Keratinocyte (primary cell): ENCODE data around the gene CALML6. TPM values are rescaled to one million over a fixed set of nuclear protein-coding genes. Genes with fewer than 3 reads are reported as not detected.
"Not testable (repeated sequence)": the region's sequence is repeated elsewhere in the genome, so short reads cannot be mapped to it uniquely, and the experiment has no call there.

Experiments
- DNase-seq: peaks from one replicate; pipeline ENCODE4 v3.0.0-alpha.2; 2011; ENCODE audit warnings: low read depth, missing footprints, low spot score
- FAIRE-seq: peaks from 2 replicates; lab custom pipeline; 2011; peaks lifted over from hg19 to GRCh38; lab: Jason Lieb, UNC
- H2AFZ ChIP-seq: 2 replicates; pipeline ENCODE4 v1.6.0; 2012; ENCODE audit warnings: low read length, control low read depth, inconsistent platforms; ENCODE audit not compliant: control insufficient read depth
- H3K27ac ChIP-seq: 2 replicates; pipeline ENCODE4 v1.5.1; 2011; ENCODE audit warnings: low read length; ENCODE audit not compliant: control insufficient read depth, insufficient read depth
- H3K27me3 ChIP-seq: 3 replicates; pipeline ENCODE4 v1.6.0; 2011; ENCODE audit warnings: low read length; ENCODE audit not compliant: control insufficient read depth, insufficient read depth; ENCODE audit errors: extremely low read depth
- H3K36me3 ChIP-seq, 2 experiments: 2 replicates in 1 of 2; 3 replicates in 1 of 2; pipeline ENCODE4 v1.5.1; 2011; ENCODE audit warnings: low read length in 2 of 2, mild to moderate bottlenecking in 1 of 2; ENCODE audit not compliant: control insufficient read depth in 2 of 2, insufficient read depth in 2 of 2; ENCODE audit errors: extremely low read depth in 1 of 2
- H3K4me1 ChIP-seq: 3 replicates; pipeline ENCODE4 v1.5.1; 2011; ENCODE audit warnings: low read length; ENCODE audit not compliant: control insufficient read depth, insufficient read depth; ENCODE audit errors: extremely low read depth
- H3K4me2 ChIP-seq: 3 replicates; pipeline ENCODE4 v1.6.0; 2011; ENCODE audit warnings: low read depth, low read length; ENCODE audit not compliant: control insufficient read depth, insufficient read depth; ENCODE audit errors: extremely low read depth
- H3K4me3 ChIP-seq, 3 experiments: fragments of 200-600 bp in 1 of 3; sonication (generic) in 1 of 3; 2 replicates in 2 of 3; 3 replicates in 1 of 3; pipeline ENCODE4 v1.5.1; 2011 to 2016; ENCODE audit warnings: low read length in 3 of 3, mild to moderate bottlenecking in 3 of 3, control low read depth in 2 of 3, inconsistent platforms in 1 of 3, low read depth in 1 of 3, mixed read lengths in 1 of 3, mixed run types in 1 of 3, moderate library complexity in 1 of 3; ENCODE audit not compliant: control insufficient read depth in 2 of 3, insufficient read depth in 2 of 3; ENCODE audit errors: extremely low read depth in 1 of 3
- H3K79me2 ChIP-seq: 2 replicates; pipeline ENCODE4 v1.6.0; 2012; ENCODE audit warnings: low read length; ENCODE audit not compliant: control insufficient read depth, insufficient read depth
- H3K9ac ChIP-seq: 3 replicates; pipeline ENCODE4 v1.6.0; 2011; ENCODE audit warnings: low read length; ENCODE audit not compliant: control insufficient read depth, insufficient read depth; ENCODE audit errors: extremely low read depth
- H3K9me1 ChIP-seq: 3 replicates; pipeline ENCODE4 v1.6.0; 2011; ENCODE audit warnings: low read length; ENCODE audit not compliant: control insufficient read depth, insufficient read depth; ENCODE audit errors: extremely low read depth
- H3K9me3 ChIP-seq: 2 replicates; pipeline ENCODE4 v1.5.1; 2012; ENCODE audit warnings: low read depth, low read length; ENCODE audit not compliant: control insufficient read depth
- H4K20me1 ChIP-seq: 3 replicates; pipeline ENCODE4 v1.6.0; 2011; ENCODE audit warnings: low read length; ENCODE audit not compliant: control insufficient read depth, insufficient read depth; ENCODE audit errors: extremely low read depth
- EZH2 ChIP-seq: IDR thresholded peaks from one replicate; pipeline ENCODE4 v1.6.1; 2012; ENCODE audit warnings: inconsistent platforms, mild to moderate bottlenecking, low read length, moderate library complexity
- dilution Hi-C: fragments of 300-500 bp; cut with MboI; formaldehyde crosslinking; loops from one replicate; pipeline ENCODE4 v1.7.0; 2020; ENCODE audit warnings: low sequenced_read_pairs; ENCODE audit not compliant: extremely low pct_ligation_motif_present
- polyA plus RNA-seq, 5 experiments: library from polyadenylated mRNA; depleted of rRNA in 3 of 5; stranded (reverse) in 3 of 5; stranded (forward) in 1 of 5; unstranded in 1 of 5; fragments of >200 nt; gene quantifications; 1 replicate in 1 of 5; 2 replicates in 3 of 5; 3 replicates in 1 of 5; pipeline versions ENCODE4 v1.2.1 to v1.2.3, GENCODE V29; 2011 to 2012; ENCODE audit warnings: missing spikeins in 2 of 5, low read depth in 1 of 5, low replicate concordance in 1 of 5
- TF ChIP-seq, protein P1 (sequence below), 3 experiments: IDR thresholded peaks in 1 of 3; conservative IDR thresholded peaks in 1 of 3; optimal IDR thresholded peaks in 1 of 3; 2 replicates in 2 of 3; 3 replicates in 1 of 3; pipeline versions ENCODE3 to v1.5.1; 2011; ENCODE audit warnings: low read length in 3 of 3, mild to moderate bottlenecking in 3 of 3, moderate library complexity in 2 of 3, control low read depth in 1 of 3, inconsistent platforms in 1 of 3; ENCODE audit not compliant: insufficient read depth in 2 of 3; ENCODE audit errors: extremely low read depth in 1 of 3

Gene CALML6
- polyA plus RNA-seq, 1 donor (not counting 4 experiments of a cell fraction or from before 2014, with no cell fraction given), result 0.08 TPM

- Histone ChIP-seq H3K27ac (no peak overlapping the region), H3K9ac (no peak overlapping the region), H3K4me2 (no peak overlapping the region), H3K27me3 (peaks cover 40% of the 10 kb centered on the region), H3K4me1 (no peaks in the 10 kb centered on the region), H3K36me3 (no peaks in the 10 kb centered on the region), H3K9me1 (no peaks in the 10 kb centered on the region), H3K9me3 (peaks cover 3% of the 10 kb centered on the region), H4K20me1 (no peaks in the 10 kb centered on the region), H2AFZ (no peak overlapping the region), H3K4me3 (no peak overlapping the region), H3K79me2 (no peaks in the 10 kb centered on the region)
- DNase-seq, result no peak
- no peak for FAIRE-seq
- TF ChIP-seq, protein P1, sequence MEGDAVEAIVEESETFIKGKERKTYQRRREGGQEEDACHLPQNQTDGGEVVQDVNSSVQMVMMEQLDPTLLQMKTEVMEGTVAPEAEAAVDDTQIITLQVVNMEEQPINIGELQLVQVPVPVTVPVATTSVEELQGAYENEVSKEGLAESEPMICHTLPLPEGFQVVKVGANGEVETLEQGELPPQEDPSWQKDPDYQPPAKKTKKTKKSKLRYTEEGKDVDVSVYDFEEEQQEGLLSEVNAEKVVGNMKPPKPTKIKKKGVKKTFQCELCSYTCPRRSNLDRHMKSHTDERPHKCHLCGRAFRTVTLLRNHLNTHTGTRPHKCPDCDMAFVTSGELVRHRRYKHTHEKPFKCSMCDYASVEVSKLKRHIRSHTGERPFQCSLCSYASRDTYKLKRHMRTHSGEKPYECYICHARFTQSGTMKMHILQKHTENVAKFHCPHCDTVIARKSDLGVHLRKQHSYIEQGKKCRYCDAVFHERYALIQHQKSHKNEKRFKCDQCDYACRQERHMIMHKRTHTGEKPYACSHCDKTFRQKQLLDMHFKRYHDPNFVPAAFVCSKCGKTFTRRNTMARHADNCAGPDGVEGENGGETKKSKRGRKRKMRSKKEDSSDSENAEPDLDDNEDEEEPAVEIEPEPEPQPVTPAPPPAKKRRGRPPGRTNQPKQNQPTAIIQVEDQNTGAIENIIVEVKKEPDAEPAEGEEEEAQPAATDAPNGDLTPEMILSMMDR (optimal IDR thresholded peaks at IDR 0.05 in 1 of 3, IDR thresholded peaks at IDR 0.05 in 1 of 3, conservative IDR thresholded peaks at IDR 0.05 in 1 of 3; ENCODE audit: extremely low read depth in 1 of 3, insufficient read depth in 2 of 3, low read length in 3 of 3), result no peak
- TF ChIP-seq EZH2, result no peak
- dilution Hi-C loops, result no loop called here
Measured at GRCh38 chr1:1929639-1930545, 14.8 kb downstream of the CALML6 start.

DNA sequence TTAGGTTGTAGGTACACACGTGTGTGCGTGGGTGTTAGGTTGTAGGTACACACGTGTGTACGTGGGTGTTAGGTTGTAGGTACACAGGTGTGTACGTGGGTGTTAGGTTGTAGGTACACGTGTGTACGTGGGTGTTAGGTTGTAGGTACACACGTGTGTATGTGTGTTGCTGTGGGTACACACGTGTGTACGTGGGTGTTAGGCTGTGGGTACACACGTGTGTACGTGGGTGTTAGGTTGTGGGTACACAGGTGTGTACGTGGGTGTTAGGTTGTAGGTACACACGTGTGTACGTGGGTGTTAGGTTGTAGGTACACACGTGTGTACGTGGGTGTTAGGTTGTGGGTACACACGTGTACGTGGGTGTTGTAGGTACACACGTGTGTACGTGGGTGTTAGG is 19.8 kb downstream of the CALML6 start:
- H3K4me3 ChIP-seq, FAIRE-seq, H4K20me1 ChIP-seq, H3K79me2 ChIP-seq, H3K4me2 ChIP-seq, H3K27ac ChIP-seq, H2AFZ ChIP-seq, H3K9ac ChIP-seq, H3K4me1 ChIP-seq, H3K9me3 ChIP-seq, H3K27me3 ChIP-seq, H3K36me3 ChIP-seq, DNase-seq, H3K9me1 ChIP-seq, dilution Hi-C loops: not testable (repeated sequence)
